Natural killer cell (primary cell): ENCODE results near the gene SLC35A2. TPM values are rescaled to one million over a fixed set of nuclear protein-coding genes. Genes with fewer than 3 reads are reported as not detected.

ENCODE experiments used
- ATAC-seq, 3 donors: fragments of 150-1000 bp in 2 of 3; fragments of 200-7000 bp in 1 of 3; cut with Tn5 transposase; 1 replicate in 1 of 3; 2 replicates in 2 of 3; pipeline ENCODE4 v1.10.0; 2021; ENCODE audit warnings: mild to moderate bottlenecking in 2 of 3, moderate library complexity in 2 of 3
- DNase-seq, 2 donors: peaks; one replicate each; pipeline versions ENCODE4 v3.0.0 to v3.0.0-alpha.2; 2013 to 2021; ENCODE audit warnings: mixed read lengths in 1 of 2
- H3K27ac ChIP-seq: one replicate; pipeline ENCODE4 v1.5.1; 2013; ENCODE audit warnings: mild to moderate bottlenecking, low read length
- H3K27me3 ChIP-seq: one replicate; pipeline ENCODE4 v1.6.1; 2013; ENCODE audit warnings: low read length; ENCODE audit not compliant: control insufficient read depth, insufficient read depth
- H3K36me3 ChIP-seq: one replicate; pipeline ENCODE4 v1.6.1; 2013; ENCODE audit warnings: low read length; ENCODE audit not compliant: control insufficient read depth, insufficient read depth
- H3K4me1 ChIP-seq: one replicate; pipeline ENCODE4 v1.6.1; 2013; ENCODE audit warnings: low read length; ENCODE audit not compliant: control insufficient read depth, insufficient read depth
- H3K4me3 ChIP-seq: one replicate; pipeline ENCODE4 v1.5.1; 2013; ENCODE audit warnings: low read length
- H3K9me3 ChIP-seq: one replicate; pipeline ENCODE4 v1.6.1; 2013; ENCODE audit warnings: low read length; ENCODE audit not compliant: control insufficient read depth, insufficient read depth
- H3K27ac Mint-ChIP-seq, 2 donors: one replicate each; pipeline ENCODE4 v1.8.0; 2022; ENCODE audit warnings: mild to moderate bottlenecking in 2 of 2, mixed read lengths in 2 of 2, moderate library complexity in 1 of 2
- H3K27me3 Mint-ChIP-seq, 2 donors: one replicate each; pipeline ENCODE4 v1.8.0; 2022; ENCODE audit warnings: low read depth in 2 of 2, mixed read lengths in 2 of 2
- H3K36me3 Mint-ChIP-seq: one replicate; pipeline ENCODE4 v1.8.0; 2022; ENCODE audit warnings: mixed read lengths
- H3K4me1 Mint-ChIP-seq, 2 donors: one replicate each; pipeline ENCODE4 v1.8.0; 2022; ENCODE audit warnings: mixed read lengths in 2 of 2
- H3K4me3 Mint-ChIP-seq: one replicate; pipeline ENCODE4 v1.8.0; 2022; ENCODE audit warnings: mild to moderate bottlenecking, moderate library complexity, mixed read lengths
- H3K9me3 Mint-ChIP-seq, 2 donors: one replicate each; pipeline ENCODE4 v1.8.0; 2022; ENCODE audit warnings: mixed read lengths in 2 of 2
- CTCF ChIP-seq: fragments of 200-600 bp; IDR thresholded peaks from one replicate; pipeline ENCODE4 v1.8.0; 2022; ENCODE audit warnings: antibody characterized with exemption
- WGBS: methylation state at CpG from one replicate; pipeline ENCODE4 v1.1.7; 2013; ENCODE audit warnings: missing lambda C conversion rate; ENCODE audit not compliant: insufficient coverage; 5-methylcytosine and 5-hydroxymethylcytosine counted together
- intact Hi-C: fragments of 100-400 bp; cut with micrococcal nuclease; formaldehyde crosslinking; loops from one replicate; pipeline ENCODE4 v1.14.2; 2022
- total RNA-seq, 4 donors: library from RNA; stranded (reverse); fragments of 120-200 nt in 1 of 4; gene quantifications; one replicate each; pipeline versions ENCODE4 v1.2.3 to v1.2.4, GENCODE V29; 2013 to 2022

SLC35A2 gene
- total RNA-seq, 3 donors from 2014 or later (not counting 1 experiment from before 2014, with no cell fraction given), result 16.5 to 30.1 (median 18.3) TPM

DNA sequence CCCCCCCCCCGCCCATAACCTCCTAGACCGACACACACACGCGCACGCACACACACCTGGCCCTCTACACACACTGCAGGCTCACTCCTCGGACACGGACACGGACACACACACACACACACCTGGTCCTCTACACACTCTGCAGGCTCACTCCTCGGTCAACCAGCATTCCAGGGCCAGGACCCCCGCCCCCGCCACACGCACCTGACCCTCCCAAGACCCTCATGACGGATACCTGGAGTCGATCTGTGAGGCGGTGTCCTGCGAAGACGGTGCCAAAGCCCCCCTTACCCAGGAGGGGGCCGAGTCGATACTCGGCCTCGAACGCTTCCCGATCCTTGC lies 6.8 kb upstream of the SLC35A2 start:
- no peak for TF ChIP-seq CTCF
- Histone ChIP-seq H3K27ac (peak overlapping the region; percentile 90), H3K9me3 (no peaks in the 10 kb centered on the region), H3K4me1 (peaks cover 77% of the 10 kb centered on the region), H3K27me3 (no peaks in the 10 kb centered on the region), H3K36me3 (peaks cover 40% of the 10 kb centered on the region), H3K4me3 (peak overlapping the region; percentile 91)
- Mint-ChIP-seq H3K36me3 (no peaks in the 10 kb centered on the region), H3K4me3 (peak overlapping the region; percentile 91), H3K9me3 (no peaks in the 10 kb centered on the region), H3K27me3 (peaks cover 0 to 6% of the 10 kb centered on the region in 2 donors), H3K27ac (peak overlapping the region; percentile 96 to 99), H3K4me1 (peaks cover 44 to 55% of the 10 kb centered on the region in 2 donors)
- intact Hi-C loops, result loop anchor here (5.0 to 10.0 kb wide), 3 partner anchors 87 to 124 kb away; partner anchors contain the start of genes GRIPAP1, HDAC6 and TFE3
- WGBS, result 0% methylated on average over 21 of the region's 23 CpGs
- DNase-seq (no peak), ATAC-seq (no peak)

- peak; percentile 45 to 72 (median 58) for ATAC-seq
- Mint-ChIP-seq H3K36me3 (no peaks in the 10 kb centered on the region), H3K27me3 (peaks cover 0 to 6% of the 10 kb centered on the region in 2 donors), H3K4me1 (peaks cover 48 to 53% of the 10 kb centered on the region in 2 donors), H3K4me3 (peak overlapping the region; percentile 91), H3K27ac (peak overlapping the region; percentile 96 to 99), H3K9me3 (no peaks in the 10 kb centered on the region)
- peak; percentile 76 for TF ChIP-seq CTCF
- Histone ChIP-seq H3K27ac (peak overlapping the region; percentile 90), H3K4me3 (peak overlapping the region; percentile 91), H3K9me3 (no peaks in the 10 kb centered on the region), H3K4me1 (peaks cover 74% of the 10 kb centered on the region), H3K27me3 (no peaks in the 10 kb centered on the region), H3K36me3 (peaks cover 45% of the 10 kb centered on the region)
- DNase-seq, result peak; percentile 85 to 92
- intact Hi-C loops, result loop anchor here (1.0 to 10.0 kb wide), 4 partner anchors 87 to 269 kb away; partner anchors contain the start of genes GRIPAP1, HDAC6 and TFE3
- 5% methylated on average over 24 of the region's 27 CpGs for WGBS
Observed at GRCh38 chrX:48917139-48918001, 5.9 kb upstream of the SLC35A2 start.

DNA sequence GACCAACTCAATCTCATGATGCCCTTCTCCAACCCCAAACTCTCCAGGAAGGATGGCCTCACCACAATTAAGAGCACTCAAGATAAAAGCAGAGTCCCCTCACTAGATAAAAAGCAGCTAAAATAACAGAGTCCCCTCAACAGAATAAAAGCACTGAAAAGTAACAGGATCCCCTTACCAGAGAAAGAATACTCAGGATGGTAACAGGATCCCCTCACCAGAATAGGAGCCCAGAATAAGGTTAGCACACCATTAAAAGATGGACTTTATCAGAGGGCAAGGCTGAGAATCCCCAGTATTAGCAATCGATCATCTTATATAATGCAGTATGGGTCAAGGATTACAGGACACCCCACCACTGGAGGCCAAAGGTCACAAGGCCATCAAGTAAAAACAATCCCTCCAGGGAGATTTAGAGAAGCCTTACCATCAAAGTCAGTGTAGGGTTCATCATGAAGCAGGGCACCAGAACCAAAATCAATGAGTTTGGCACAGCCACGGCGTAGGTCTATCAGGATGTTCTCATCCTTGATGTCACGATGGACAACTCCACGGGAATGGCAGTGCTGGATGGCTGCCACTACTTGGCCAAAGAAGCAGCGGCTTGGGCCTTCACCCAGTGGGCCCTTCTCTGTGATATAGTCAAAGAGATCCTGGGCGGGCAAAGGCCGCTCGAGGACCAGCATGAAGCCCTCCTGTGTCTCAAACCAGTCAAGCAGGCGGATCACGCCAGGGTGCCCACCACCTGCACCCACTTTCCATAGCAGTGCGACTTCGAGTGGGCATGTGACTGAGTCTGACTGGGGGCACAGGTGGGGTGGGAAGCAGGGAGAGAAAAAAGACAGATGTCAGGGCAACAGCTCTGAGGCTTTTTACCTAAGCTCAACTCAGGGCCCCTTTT lies 3.4 kb upstream of the SLC35A2 start:
- intact Hi-C loops, result loop anchor here (5.0 to 10.0 kb wide), 3 partner anchors 90 to 127 kb away; partner anchors contain the start of genes GRIPAP1, HDAC6 and TFE3
- H3K9me3 ChIP-seq, result no peaks in the 10 kb centered on the region
- 88% methylated on average over 8 of the region's 13 CpGs for WGBS
- peak overlapping the region; percentile 65 to 97 for H3K27ac Mint-ChIP-seq
- no peak overlapping the region for H3K4me3 ChIP-seq
- H3K36me3 ChIP-seq, result peaks cover 45% of the 10 kb centered on the region
- H3K27me3 Mint-ChIP-seq, result peaks cover 0 to 13% of the 10 kb centered on the region in 2 donors
- H3K36me3 Mint-ChIP-seq, result no peaks in the 10 kb centered on the region
- H3K9me3 Mint-ChIP-seq, result no peaks in the 10 kb centered on the region
- ATAC-seq (no peak), DNase-seq (no peak)
- H3K27me3 ChIP-seq, result no peaks in the 10 kb centered on the region
- no peak overlapping the region for H3K27ac ChIP-seq
- peaks cover 63% of the 10 kb centered on the region for H3K4me1 ChIP-seq
- H3K4me1 Mint-ChIP-seq, result peaks cover 51 to 57% of the 10 kb centered on the region in 2 donors
- peak overlapping the region; percentile 53 for H3K4me3 Mint-ChIP-seq
- TF ChIP-seq CTCF, result no peak
